ENCODE results near the gene SHC2.

GRCh38 chr19:478236-478903 lies 17.5 kb upstream of the SHC2 start:
- TF ChIP-seq CTCF (conservative IDR thresholded peaks at IDR 0.05; ENCODE audit: low read length) (no peak), EZH2phosphoT487 (IDR thresholded peaks at IDR 0.05; ENCODE audit: borderline replicate concordance) (no peak)

Data from Loucy (cell line).